LHCN-M2 (cell line): ENCODE data around the gene ZGLP1. TPM values are rescaled to one million over a fixed set of nuclear protein-coding genes. Genes with fewer than 3 reads are reported as not detected.

Experiments used
- DNase-seq: peaks from one replicate; pipeline ENCODE4 v3.0.0-alpha.2; 2012; ENCODE audit warnings: low read depth
- total RNA-seq: library from RNA; depleted of rRNA; stranded (reverse); fragments of >200 nt; gene quantifications from 2 replicates; pipeline ENCODE4 v1.2.3, GENCODE V29; 2014

Gene ZGLP1
- total RNA-seq, 1 experiment from 2014 or later, result 1.9 TPM

- DNase-seq, result no peak
These were observed 29.7 kb downstream of the ZGLP1 start for GRCh38 chr19:10279737-10280442.

- no peak for DNase-seq
These were observed 30.7 kb downstream of the ZGLP1 start for GRCh38 chr19:10278935-10279334.

- DNase-seq, result no peak
These were observed 31.6 kb downstream of the ZGLP1 start for GRCh38 chr19:10277795-10278589.

- DNase-seq, result no peak
These were observed 35.0 kb downstream of the ZGLP1 start for GRCh38 chr19:10274589-10274988.

- no peak for DNase-seq
These were observed 38.0 kb downstream of the ZGLP1 start for GRCh38 chr19:10271543-10272086.

GRCh38 chr19:10270616-10271394, 38.8 kb downstream of the ZGLP1 start, which contains the start of gene ICAM1:
ICAM1 (plus strand) TSS chr19:10271120; CDS start chr19:10271160, 40 bp downstream.
- DNase-seq, result peak; percentile 17

- no peak for DNase-seq
These were observed 39.4 kb downstream of the ZGLP1 start for GRCh38 chr19:10270180-10270615.

- peak; percentile 48 for DNase-seq
These were observed 40.1 kb downstream of the ZGLP1 start for GRCh38 chr19:10269333-10270179.

- no peak for DNase-seq
These were observed 41.5 kb downstream of the ZGLP1 start for GRCh38 chr19:10268071-10268470.

- DNase-seq, result no peak
These were observed 42.9 kb downstream of the ZGLP1 start for GRCh38 chr19:10266706-10267105.

- no peak for DNase-seq
These were observed 46.8 kb downstream of the ZGLP1 start for GRCh38 chr19:10262771-10263170.

- DNase-seq, result no peak
These were observed 49.5 kb downstream of the ZGLP1 start for GRCh38 chr19:10260141-10260584.

- peak; percentile 67 for DNase-seq
These were observed 50.3 kb downstream of the ZGLP1 start for GRCh38 chr19:10259162-10259905.

- DNase-seq, result no peak
These were observed 51.4 kb downstream of the ZGLP1 start for GRCh38 chr19:10258080-10258710.

- no peak for DNase-seq
These were observed 52.5 kb downstream of the ZGLP1 start for GRCh38 chr19:10256970-10257615.

- DNase-seq, result no peak
These were observed 53.1 kb downstream of the ZGLP1 start for GRCh38 chr19:10256551-10256950.

- no peak for DNase-seq
These were observed 54.3 kb downstream of the ZGLP1 start for GRCh38 chr19:10255358-10255757.
